H1 (cell line): Measurements from ENCODE around the gene SOX13. TPM values are rescaled to one million over a fixed set of nuclear protein-coding genes. Genes with fewer than 3 reads are reported as not detected.

ENCODE experiments used
- CTCF ChIA-PET: fragments of 300-600 bp; sonication (Branson Sonifier 250); formaldehyde crosslinking; loops from one replicate; lab custom pipeline; 2021; ENCODE audit not compliant: partially characterized antibody; lab: Charles Lee
- POLR2A ChIA-PET: fragments of 300-600 bp; sonication (Branson Sonifier 250); formaldehyde crosslinking; loops from one replicate; lab custom pipeline; 2021; ENCODE audit warnings: inconsistent platforms; ENCODE audit not compliant: partially characterized antibody; lab: Charles Lee
- DNase-seq, 2 experiments: peaks; one replicate each; pipeline versions ENCODE4 v3.0.0 to v3.0.0-alpha.2; 2010 to 2022; ENCODE audit warnings: low spot score in 2 of 2, low read depth in 1 of 2, mixed read lengths in 1 of 2
- FAIRE-seq: peaks from 2 replicates; lab custom pipeline; 2011; peaks lifted over from hg19 to GRCh38; lab: Jason Lieb, UNC
- H2AFZ ChIP-seq: 2 replicates; pipeline ENCODE4 v1.8.1; 2012; ENCODE audit warnings: low read length, inconsistent platforms
- H2AK5ac ChIP-seq: 2 replicates; pipeline ENCODE4 v1.6.1; 2013; ENCODE audit warnings: low read depth, low read length
- H2BK120ac ChIP-seq: replicated peaks from 2 replicates; pipeline ENCODE3; 2013; ENCODE audit warnings: low read depth, low read length, inconsistent platforms
- H2BK12ac ChIP-seq: 2 replicates; pipeline ENCODE4 v1.6.1; 2013; ENCODE audit warnings: low read depth, low read length
- H2BK15ac ChIP-seq: 2 replicates; pipeline ENCODE4 v1.6.1; 2013; ENCODE audit warnings: low read length
- H2BK20ac ChIP-seq: 2 replicates; pipeline ENCODE4 v1.6.1; 2013; ENCODE audit warnings: low read length
- H2BK5ac ChIP-seq: 2 replicates; pipeline ENCODE4 v1.6.1; 2013; ENCODE audit warnings: low read depth, low read length
- H3K14ac ChIP-seq: 2 replicates; pipeline ENCODE4 v1.6.1; 2013; ENCODE audit warnings: inconsistent platforms; ENCODE audit not compliant: insufficient read length
- H3K18ac ChIP-seq: 2 replicates; pipeline ENCODE4 v1.6.1; 2013; ENCODE audit warnings: low read length; ENCODE audit errors: extremely low read depth
- H3K23ac ChIP-seq: 2 replicates; pipeline ENCODE4 v1.6.1; 2013; ENCODE audit warnings: inconsistent platforms; ENCODE audit not compliant: insufficient read length
- H3K23me2 ChIP-seq: 2 replicates; pipeline ENCODE4 v1.6.1; 2013; ENCODE audit warnings: low read depth, low read length
- H3K27ac ChIP-seq: 2 replicates; pipeline ENCODE4 v1.6.1; 2011; ENCODE audit warnings: low read depth, low read length, inconsistent platforms
- H3K27me3 ChIP-seq, 4 experiments: replicated peaks in 1 of 4; 1 replicate in 1 of 4; 2 replicates in 3 of 4; pipeline versions ENCODE4 v1.6.1 to v1.8.1; 2011 to 2013; ENCODE audit warnings: low read length in 3 of 4, mild to moderate bottlenecking in 3 of 4, inconsistent platforms in 2 of 4, mixed read lengths in 2 of 4, moderate library complexity in 1 of 4; ENCODE audit not compliant: control insufficient read depth in 3 of 4, insufficient read depth in 3 of 4; ENCODE audit errors: extremely low read depth in 1 of 4
- H3K36me3 ChIP-seq, 4 experiments: 2 replicates each; pipeline versions ENCODE4 v1.6.1 to v1.8.1; 2011 to 2013; ENCODE audit warnings: mild to moderate bottlenecking in 4 of 4, low read length in 3 of 4, moderate library complexity in 2 of 4, control low read depth in 1 of 4, inconsistent platforms in 1 of 4; ENCODE audit not compliant: insufficient read depth in 4 of 4, control insufficient read depth in 2 of 4
- H3K4ac ChIP-seq: replicated peaks from 2 replicates; pipeline ENCODE3; 2013; ENCODE audit warnings: low read length, low read depth, mixed read lengths, inconsistent platforms; ENCODE audit not compliant: insufficient read length
- H3K4me1 ChIP-seq, 4 experiments: replicated peaks in 1 of 4; 1 replicate in 1 of 4; 2 replicates in 3 of 4; pipeline versions ENCODE4 v1.6.1 to v1.8.1; 2011 to 2013; ENCODE audit warnings: low read length in 3 of 4, inconsistent platforms in 2 of 4, mixed read lengths in 1 of 4; ENCODE audit not compliant: insufficient read depth in 4 of 4, control insufficient read depth in 3 of 4
- H3K4me2 ChIP-seq, 2 experiments: 2 replicates each; pipeline versions ENCODE4 v1.6.1 to v1.8.1; 2011 to 2013; ENCODE audit warnings: low read depth in 2 of 2, low read length in 2 of 2, control low read depth in 1 of 2, inconsistent platforms in 1 of 2, mild to moderate bottlenecking in 1 of 2; ENCODE audit not compliant: insufficient read depth in 1 of 2
- H3K4me3 ChIP-seq, 4 experiments: fragments of 200-600, 300-600 bp in 1 of 4; sonication (generic), shearing (Covaris generic), sonication (Bioruptor Twin) in 1 of 4; 2 replicates each; pipeline versions ENCODE4 v1.5.1 to v1.8.1; 2011 to 2016; ENCODE audit warnings: low read length in 4 of 4, low read depth in 3 of 4, control low read depth in 2 of 4, inconsistent platforms in 2 of 4, mild to moderate bottlenecking in 2 of 4, mixed read lengths in 1 of 4, moderate library complexity in 1 of 4; ENCODE audit not compliant: insufficient read depth in 2 of 4; ENCODE audit errors: extremely low read depth in 1 of 4
- H3K56ac ChIP-seq: replicated peaks from 2 replicates; pipeline ENCODE3; 2013; ENCODE audit warnings: low read depth, mild to moderate bottlenecking, mixed read lengths, low read length, inconsistent platforms; ENCODE audit not compliant: insufficient read length
- H3K79me1 ChIP-seq: 2 replicates; pipeline ENCODE4 v1.6.1; 2013; ENCODE audit warnings: low read depth, low read length, control low read depth
- H3K79me2 ChIP-seq, 2 experiments: 2 replicates each; pipeline versions ENCODE4 v1.6.1 to v1.8.1; 2012 to 2013; ENCODE audit warnings: low read length in 2 of 2, mild to moderate bottlenecking in 2 of 2, inconsistent platforms in 1 of 2; ENCODE audit not compliant: insufficient read depth in 2 of 2, control insufficient read depth in 1 of 2
- H3K9ac ChIP-seq, 4 experiments: replicated peaks in 1 of 4; 1 replicate in 1 of 4; 2 replicates in 3 of 4; pipeline versions ENCODE4 v1.6.1 to v1.8.1; 2011 to 2013; ENCODE audit warnings: low read depth in 3 of 4, low read length in 3 of 4, control low read depth in 2 of 4, mild to moderate bottlenecking in 2 of 4, moderate library complexity in 2 of 4, inconsistent platforms in 1 of 4; ENCODE audit errors: extremely low read depth in 1 of 4
- H3K9me3 ChIP-seq, 2 experiments: 2 replicates each; pipeline versions ENCODE4 v1.6.1 to v1.8.1; 2012 to 2013; ENCODE audit warnings: mild to moderate bottlenecking in 2 of 2, moderate library complexity in 2 of 2, control low read depth in 1 of 2, inconsistent platforms in 1 of 2, low read depth in 1 of 2, low read length in 1 of 2, mixed read lengths in 1 of 2; ENCODE audit not compliant: insufficient read depth in 2 of 2
- H4K20me1 ChIP-seq, 2 experiments: replicated peaks in 1 of 2; 2 replicates each; pipeline versions ENCODE3 to v1.8.1; 2011 to 2013; ENCODE audit warnings: inconsistent platforms in 2 of 2, low read length in 2 of 2, mild to moderate bottlenecking in 1 of 2; ENCODE audit not compliant: insufficient read depth in 2 of 2, control insufficient read depth in 1 of 2
- H4K5ac ChIP-seq: 2 replicates; pipeline ENCODE4 v1.6.1; 2013; ENCODE audit warnings: low read length, low read depth, mixed read lengths, inconsistent platforms; ENCODE audit not compliant: insufficient read length
- H4K8ac ChIP-seq: 2 replicates; pipeline ENCODE4 v1.8.0; 2013; ENCODE audit warnings: mild to moderate bottlenecking, moderate library complexity, low read length, inconsistent platforms; ENCODE audit not compliant: insufficient read depth; ENCODE audit errors: extremely low read depth
- H4K91ac ChIP-seq: replicated peaks from 2 replicates; pipeline ENCODE3; 2013; ENCODE audit warnings: low read length, mixed read lengths, inconsistent platforms; ENCODE audit not compliant: insufficient read length
- JUND ChIP-seq: IDR thresholded peaks from 2 replicates; pipeline ENCODE4 v1.6.1; 2011; ENCODE audit warnings: mild to moderate bottlenecking, improper control_type of control experiment, low read length
- POLR2AphosphoS5 ChIP-seq: IDR thresholded peaks from 2 replicates; pipeline ENCODE4 v1.6.1; 2011; ENCODE audit warnings: low read depth, low read length
- RAD21 ChIP-seq, 2 experiments: IDR thresholded peaks in 1 of 2; conservative IDR thresholded peaks in 1 of 2; 2 replicates each; pipeline ENCODE4 v1.6.1; 2011; ENCODE audit warnings: low read depth in 2 of 2, low read length in 2 of 2, improper control_type of control experiment in 1 of 2, inconsistent platforms in 1 of 2, mild to moderate bottlenecking in 1 of 2, moderate library complexity in 1 of 2
- WGBS, 2 experiments: shearing (Covaris generic) in 1 of 2; methylation state at CpG; one replicate each; pipeline versions ENCODE4 v1.1.6 to v1.1.7; 2013 to 2015; ENCODE audit warnings: low lambda C conversion rate in 2 of 2, mixed read lengths in 2 of 2, inconsistent platforms in 1 of 2, low coverage in 1 of 2, missing lambda C conversion rate in 1 of 2; ENCODE audit not compliant: insufficient replicate concordance in 2 of 2, insufficient coverage in 1 of 2, insufficient read length in 1 of 2; ENCODE audit errors: extremely low coverage in 1 of 2, missing lambda C conversion rate in 1 of 2; 5-methylcytosine and 5-hydroxymethylcytosine counted together
- polyA plus RNA-seq, 7 experiments: library from polyadenylated mRNA; depleted of rRNA in 3 of 7; stranded (reverse) in 5 of 7; unstranded in 2 of 7; fragments of >200 nt in 5 of 7; fragments of 200-250 nt in 2 of 7; gene quantifications; 1 replicate in 5 of 7; 2 replicates in 1 of 7; 4 replicates in 1 of 7; pipeline versions ENCODE4 v1.2.1 to v1.2.3, GENCODE V29; 2011 to 2013; ENCODE audit warnings: missing spikeins in 2 of 7, mixed read lengths in 2 of 7
- total RNA-seq: library from RNA; stranded (reverse); fragmentation: NEBNext Ultra II Directional; extraction: Animal tissue kit (Norgen Biotek cat#: 25700); gene quantifications from 2 replicates; pipeline ENCODE4 v1.2.1, GENCODE V29; 2021

SOX13 gene
- total and polyA plus RNA-seq, 2 of the 8 experiments (the other 6 are each of a cell fraction or from before 2014, with no cell fraction given), result 113 to 173 TPM

- no peaks in the 10 kb centered on the region for H3K23me2 ChIP-seq
- H4K8ac ChIP-seq, result no peak overlapping the region
- no peaks in the 10 kb centered on the region for H3K9me3 ChIP-seq
- no peak overlapping the region for H4K91ac ChIP-seq
- no peak overlapping the region for H3K23ac ChIP-seq
- H4K5ac ChIP-seq, result no peak overlapping the region
- H3K4me1 ChIP-seq, result peaks cover 4 to 24% (median 7%) of the 10 kb centered on the region in 4 experiments
- no peak overlapping the region for H2BK15ac ChIP-seq
- H3K27ac ChIP-seq, result no peak overlapping the region
- no peak overlapping the region for H2BK12ac ChIP-seq
- H2AFZ ChIP-seq, result no peak overlapping the region
- no peak overlapping the region for H2BK20ac ChIP-seq
- POLR2A ChIA-PET, result interaction anchor here (0.5 to 13.3 kb wide), 12 partner anchors 12 to 325 kb away, joined by 3 to 174 read pairs (median 8); partner anchors contain the start of genes ETNK2, SNRPE and SOX13
- CTCF ChIA-PET, result interaction anchor here (0.6 to 11.3 kb wide), 15 partner anchors 11 to 271 kb away, joined by 3 to 261 read pairs (median 13); partner anchors contain the start of genes ETNK2 and SOX13
- H3K9ac ChIP-seq, result no peak overlapping the region
- no peak for DNase-seq
- H3K79me2 ChIP-seq, result 0 out of 4 replicates have a peak, but pooled peaks cover 0 to 2% of the 10 kb centered on the region in 2 experiments
- H4K20me1 ChIP-seq, result peaks cover 2 to 8% of the 10 kb centered on the region in 2 experiments
- TF ChIP-seq POLR2AphosphoS5 (peak; percentile 44; the same call in 1 of the 2 replicates), JUND (no peak), RAD21 (IDR thresholded peaks at IDR 0.05 in 1 of 2, conservative IDR thresholded peaks at IDR 0.05 in 1 of 2; ENCODE audit: low read depth in 2 of 2, low read length in 2 of 2) (no peak)
- peaks cover 3 to 12% (median 10%) of the 10 kb centered on the region in 4 experiments; a peak in 6 of 8 replicates for H3K36me3 ChIP-seq
- no peak overlapping the region for H2BK120ac ChIP-seq
- no peaks in the 10 kb centered on the region for H3K79me1 ChIP-seq
- FAIRE-seq, result no peak
- no peak overlapping the region for H2AK5ac ChIP-seq
- WGBS, 2 experiments, result 93% methylated on average over 4 of the region's 4 CpGs; no CpG with 5 or more reads in 1 of the 2 experiments
- H3K27me3 ChIP-seq, result no peaks in the 10 kb centered on the region; a peak in 1 of 7 replicates
- no peak overlapping the region for H3K4ac ChIP-seq
- peak overlapping the region; percentile 42 for H3K56ac ChIP-seq
- H3K4me2 ChIP-seq, result no peak overlapping the region
- H3K14ac ChIP-seq, result no peak overlapping the region
- H2BK5ac ChIP-seq, result peak overlapping the region; percentile 13; the same call in 1 of the 2 replicates
- H3K18ac ChIP-seq, result no peak overlapping the region
- no peak overlapping the region for H3K4me3 ChIP-seq
These were observed 57.3 kb downstream of the SOX13 start for GRCh38 chr1:204130178-204130577.
